Fibroblast of lung (primary cell): ENCODE data around the gene EDARADD. TPM values are rescaled to one million over a fixed set of nuclear protein-coding genes. Genes with fewer than 3 reads are reported as not detected.
A peak's percentile ranks its signal among the peaks of the same experiment; 100 is the strongest.

ENCODE experiments used
- DNase-seq, 2 donors: peaks; one replicate each; pipeline versions ENCODE4 v3.0.0 to v3.0.0-alpha.2; 2010; ENCODE audit warnings: low read depth in 2 of 2
- H2AFZ ChIP-seq: 2 replicates; pipeline ENCODE4 v1.5.1; 2012; ENCODE audit warnings: low read length, control low read depth, inconsistent platforms
- H3K27ac ChIP-seq: 2 replicates; pipeline ENCODE4 v1.5.1; 2011; ENCODE audit warnings: low read length, control low read depth; ENCODE audit not compliant: insufficient read depth
- H3K27me3 ChIP-seq: 2 replicates; pipeline ENCODE4 v1.5.1; 2011; ENCODE audit warnings: mild to moderate bottlenecking, low read length; ENCODE audit not compliant: control insufficient read depth, insufficient read depth
- H3K36me3 ChIP-seq: 2 replicates; pipeline ENCODE4 v1.5.1; 2011; ENCODE audit warnings: low read length; ENCODE audit not compliant: control insufficient read depth, insufficient read depth
- H3K4me1 ChIP-seq: 2 replicates; pipeline ENCODE4 v1.5.1; 2011; ENCODE audit warnings: low read length; ENCODE audit not compliant: control insufficient read depth, insufficient read depth; ENCODE audit errors: extremely low read depth
- H3K4me2 ChIP-seq: 2 replicates; pipeline ENCODE4 v1.5.1; 2011; ENCODE audit warnings: low read length, control low read depth; ENCODE audit not compliant: insufficient read depth; ENCODE audit errors: extremely low read depth
- H3K4me3 ChIP-seq, 4 experiments: fragments of 200-600 bp in 1 of 4; sonication (generic) in 1 of 4; replicated peaks in 1 of 4; 2 replicates each; pipeline ENCODE4 v1.5.1; 2011 to 2016; ENCODE audit warnings: low read length in 4 of 4, low read depth in 3 of 4, mild to moderate bottlenecking in 3 of 4, control low read depth in 2 of 4, inconsistent platforms in 1 of 4, mixed read lengths in 1 of 4; ENCODE audit not compliant: insufficient read depth in 1 of 4; ENCODE audit errors: control extremely low read depth in 1 of 4
- H3K79me2 ChIP-seq: 2 replicates; pipeline ENCODE4 v1.5.1; 2012; ENCODE audit warnings: mild to moderate bottlenecking, low read length, inconsistent platforms; ENCODE audit not compliant: control insufficient read depth, insufficient read depth
- H3K9ac ChIP-seq: 2 replicates; pipeline ENCODE4 v1.5.1; 2011; ENCODE audit warnings: mild to moderate bottlenecking, low read length, control low read depth; ENCODE audit not compliant: insufficient read depth
- H3K9me3 ChIP-seq: 2 replicates; pipeline ENCODE4 v1.5.1; 2012; ENCODE audit warnings: low read depth, low read length; ENCODE audit not compliant: control insufficient read depth, insufficient read depth
- H4K20me1 ChIP-seq: 2 replicates; pipeline ENCODE4 v1.5.1; 2011; ENCODE audit warnings: low read length; ENCODE audit not compliant: control insufficient read depth, insufficient read depth; ENCODE audit errors: extremely low read depth
- EZH2 ChIP-seq: IDR thresholded peaks from 2 replicates; pipeline ENCODE4 v1.5.1; 2012; ENCODE audit warnings: low read length, control low read depth, mild to moderate bottlenecking; ENCODE audit errors: missing control alignments
- polyA plus RNA-seq, 2 donors: library from polyadenylated mRNA; depleted of rRNA in 1 of 2; stranded (reverse) in 1 of 2; unstranded in 1 of 2; fragments of >200 nt; gene quantifications; 2 replicates each; pipeline ENCODE4 v1.2.1, GENCODE V29; 2011 to 2012; ENCODE audit warnings: missing spikeins in 1 of 2
- total RNA-seq: library from RNA; depleted of rRNA; stranded (reverse); fragments of >200 nt; gene quantifications from 2 replicates; pipeline ENCODE4 v1.2.1, GENCODE V29; 2014
- TF ChIP-seq, protein P1 (sequence below), 2 donors: IDR thresholded peaks in 1 of 2; conservative IDR thresholded peaks in 1 of 2; 1 replicate in 1 of 2; 2 replicates in 1 of 2; pipeline ENCODE4 v1.5.1; 2011 to 2012; ENCODE audit warnings: low read length in 2 of 2, control low read depth in 1 of 2, inconsistent platforms in 1 of 2, low read depth in 1 of 2, mild to moderate bottlenecking in 1 of 2

The EDARADD gene
- total and polyA plus RNA-seq, 2 donors (not counting 1 experiment from before 2014, with no cell fraction given) = not detected

DNA sequence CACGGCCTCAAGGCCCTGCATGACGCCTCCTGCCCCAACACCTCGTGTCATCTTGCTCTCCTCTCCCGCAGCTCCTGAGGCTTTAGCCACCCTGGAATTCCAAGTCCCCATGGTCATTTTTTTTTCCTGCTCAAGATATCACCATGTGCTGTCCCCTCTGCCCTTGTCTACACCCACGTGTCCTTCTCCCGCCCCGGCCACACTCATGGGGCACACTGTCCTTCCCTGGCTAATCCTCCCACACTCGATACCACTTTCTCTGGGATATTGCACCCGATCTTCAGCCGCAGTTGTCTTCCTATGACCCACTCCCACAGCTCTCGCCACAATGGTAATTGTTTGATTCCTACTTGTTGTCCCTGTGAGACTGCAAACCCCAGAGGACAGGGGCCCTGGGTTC is 100.0 kb downstream of the EDARADD start:
- Histone ChIP-seq H3K4me2 (no peak overlapping the region), H4K20me1 (no peaks in the 10 kb centered on the region)

DNA sequence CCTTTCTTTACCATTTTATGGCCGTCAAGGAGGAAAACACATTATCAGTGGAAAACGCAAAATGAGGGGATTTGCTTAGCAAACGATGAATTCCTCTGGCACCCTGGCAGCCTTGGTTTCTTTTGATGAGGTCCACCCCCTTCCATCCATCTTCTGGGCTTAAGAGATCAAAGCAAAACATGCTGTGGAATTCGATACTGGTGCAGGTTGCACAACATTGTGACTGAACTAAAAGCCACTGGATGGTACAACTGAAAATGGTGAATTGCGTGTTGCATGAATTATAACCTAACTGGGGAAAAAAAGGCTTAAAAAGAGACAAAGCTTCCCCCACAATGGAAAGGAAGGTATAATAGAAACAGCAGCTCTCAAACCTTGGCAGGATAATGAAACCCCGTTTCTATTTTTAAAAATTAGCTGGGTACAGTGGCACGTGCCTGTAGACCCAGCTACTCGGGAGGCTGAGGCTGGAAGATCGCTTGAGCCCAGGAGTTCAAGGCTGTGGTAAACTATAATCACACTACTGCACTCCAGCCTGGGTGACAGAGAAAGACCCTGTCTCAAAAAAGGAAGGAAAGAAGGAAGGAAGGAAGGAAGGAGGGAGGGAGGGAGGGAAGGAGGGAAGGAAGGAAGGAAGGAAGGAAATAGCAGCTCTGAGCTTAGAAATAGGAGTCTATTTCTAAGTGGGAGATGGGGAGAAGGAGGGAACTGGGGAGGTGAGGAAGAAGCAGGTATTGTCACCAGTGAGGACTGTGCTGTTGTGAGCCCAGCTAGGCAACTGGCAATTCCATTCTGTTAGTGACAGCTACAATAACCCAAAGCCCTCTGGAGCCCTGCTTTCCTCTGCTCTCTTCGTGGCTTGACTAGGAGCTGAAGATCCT is 100.7 kb downstream of the EDARADD start:
- Histone ChIP-seq H3K79me2 (no peaks in the 10 kb centered on the region), H3K9me3 (no peaks in the 10 kb centered on the region), H3K36me3 (no peaks in the 10 kb centered on the region), H3K4me2 (no peak overlapping the region), H3K27ac (no peak overlapping the region), H3K4me1 (no peaks in the 10 kb centered on the region), H3K4me3 (no peak overlapping the region), H3K9ac (no peak overlapping the region), H3K27me3 (no peaks in the 10 kb centered on the region), H2AFZ (no peak overlapping the region), H4K20me1 (no peaks in the 10 kb centered on the region)
- no peak for TF ChIP-seq EZH2
- TF ChIP-seq, protein P1, sequence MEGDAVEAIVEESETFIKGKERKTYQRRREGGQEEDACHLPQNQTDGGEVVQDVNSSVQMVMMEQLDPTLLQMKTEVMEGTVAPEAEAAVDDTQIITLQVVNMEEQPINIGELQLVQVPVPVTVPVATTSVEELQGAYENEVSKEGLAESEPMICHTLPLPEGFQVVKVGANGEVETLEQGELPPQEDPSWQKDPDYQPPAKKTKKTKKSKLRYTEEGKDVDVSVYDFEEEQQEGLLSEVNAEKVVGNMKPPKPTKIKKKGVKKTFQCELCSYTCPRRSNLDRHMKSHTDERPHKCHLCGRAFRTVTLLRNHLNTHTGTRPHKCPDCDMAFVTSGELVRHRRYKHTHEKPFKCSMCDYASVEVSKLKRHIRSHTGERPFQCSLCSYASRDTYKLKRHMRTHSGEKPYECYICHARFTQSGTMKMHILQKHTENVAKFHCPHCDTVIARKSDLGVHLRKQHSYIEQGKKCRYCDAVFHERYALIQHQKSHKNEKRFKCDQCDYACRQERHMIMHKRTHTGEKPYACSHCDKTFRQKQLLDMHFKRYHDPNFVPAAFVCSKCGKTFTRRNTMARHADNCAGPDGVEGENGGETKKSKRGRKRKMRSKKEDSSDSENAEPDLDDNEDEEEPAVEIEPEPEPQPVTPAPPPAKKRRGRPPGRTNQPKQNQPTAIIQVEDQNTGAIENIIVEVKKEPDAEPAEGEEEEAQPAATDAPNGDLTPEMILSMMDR (conservative IDR thresholded peaks at IDR 0.05 in 1 of 2, IDR thresholded peaks at IDR 0.05 in 1 of 2; ENCODE audit: low read depth in 1 of 2, low read length in 2 of 2) = no peak
- DNase-seq = peak; percentile 24 to 29

More for the DNA sequence above, 100.0 kb downstream of the EDARADD start:
- Histone ChIP-seq H3K27ac (no peak overlapping the region), H3K27me3 (no peaks in the 10 kb centered on the region), H3K9ac (no peak overlapping the region), H2AFZ (no peak overlapping the region), H3K4me3 (no peak overlapping the region), H3K4me1 (no peaks in the 10 kb centered on the region), H3K79me2 (no peaks in the 10 kb centered on the region), H3K36me3 (no peaks in the 10 kb centered on the region), H3K9me3 (no peaks in the 10 kb centered on the region)
- TF ChIP-seq EZH2 = no peak
- TF ChIP-seq, protein P1 (conservative IDR thresholded peaks at IDR 0.05 in 1 of 2, IDR thresholded peaks at IDR 0.05 in 1 of 2; ENCODE audit: low read depth in 1 of 2, low read length in 2 of 2) = no peak
- no peak for DNase-seq

GRCh38 chr1:236495467-236496112 is 101.5 kb downstream of the EDARADD start:
- no peaks in the 10 kb centered on the region for H3K27me3 ChIP-seq
- H3K4me1 ChIP-seq = no peaks in the 10 kb centered on the region
- H2AFZ ChIP-seq = no peak overlapping the region
- DNase-seq = no peak
- no peaks in the 10 kb centered on the region for H3K36me3 ChIP-seq
- H3K27ac ChIP-seq = no peak overlapping the region
- no peak overlapping the region for H3K4me3 ChIP-seq
- no peaks in the 10 kb centered on the region for H3K9me3 ChIP-seq
- H3K79me2 ChIP-seq = no peaks in the 10 kb centered on the region
- no peaks in the 10 kb centered on the region for H4K20me1 ChIP-seq
- no peak overlapping the region for H3K4me2 ChIP-seq
- H3K9ac ChIP-seq = no peak overlapping the region
- no peak for TF ChIP-seq EZH2
- TF ChIP-seq, protein P1 (conservative IDR thresholded peaks at IDR 0.05 in 1 of 2, IDR thresholded peaks at IDR 0.05 in 1 of 2; ENCODE audit: low read depth in 1 of 2, low read length in 2 of 2) = no peak
